Measurements from ENCODE around the gene LILRA2. TPM values are rescaled to one million over a fixed set of nuclear protein-coding genes. Genes with fewer than 3 reads are reported as not detected.
"Not testable (repeated sequence)": the region's sequence is repeated elsewhere in the genome, so short reads cannot be mapped to it uniquely, and the experiment has no call there.

LILRA2 gene
- total RNA-seq, 1 donor from 2014 or later, result not detected

- H3K27ac Mint-ChIP-seq (ENCODE audit: unreplicated experiment), result no peak overlapping the region
- no peak overlapping the region for H3K4me3 Mint-ChIP-seq (ENCODE audit: unreplicated experiment)
- TF ChIP-seq CTCF (IDR thresholded peaks at IDR 0.05; ENCODE audit: partially characterized antibody, unreplicated experiment), result no peak
- no peaks in the 10 kb centered on the region for H3K9me3 Mint-ChIP-seq (ENCODE audit: unreplicated experiment)
- DNase-seq, result no peak
- no peaks in the 10 kb centered on the region for H3K4me1 Mint-ChIP-seq (ENCODE audit: low read depth, unreplicated experiment)
- H3K36me3 Mint-ChIP-seq (ENCODE audit: unreplicated experiment), result no peaks in the 10 kb centered on the region
- peaks cover 2% of the 10 kb centered on the region for H3K27me3 Mint-ChIP-seq (ENCODE audit: unreplicated experiment)
These were observed 1.0 kb downstream of the LILRA2 start for GRCh38 chr19:54574527-54575056.

- not testable (repeated sequence) for H3K27ac Mint-ChIP-seq (ENCODE audit: unreplicated experiment); H3K4me3 Mint-ChIP-seq (ENCODE audit: unreplicated experiment); H3K9me3 Mint-ChIP-seq (ENCODE audit: unreplicated experiment); H3K27me3 Mint-ChIP-seq (ENCODE audit: unreplicated experiment); H3K4me1 Mint-ChIP-seq (ENCODE audit: low read depth, unreplicated experiment); H3K36me3 Mint-ChIP-seq (ENCODE audit: unreplicated experiment); DNase-seq
These were observed 1.6 kb downstream of the LILRA2 start for GRCh38 chr19:54575205-54575604.

- no peak for TF ChIP-seq CTCF (IDR thresholded peaks at IDR 0.05; ENCODE audit: partially characterized antibody, unreplicated experiment)
- no peaks in the 10 kb centered on the region for H3K36me3 Mint-ChIP-seq (ENCODE audit: unreplicated experiment)
- no peaks in the 10 kb centered on the region for H3K4me1 Mint-ChIP-seq (ENCODE audit: low read depth, unreplicated experiment)
- peaks cover 2% of the 10 kb centered on the region for H3K27me3 Mint-ChIP-seq (ENCODE audit: unreplicated experiment)
- no peak overlapping the region for H3K27ac Mint-ChIP-seq (ENCODE audit: unreplicated experiment)
- DNase-seq, result no peak
- H3K4me3 Mint-ChIP-seq (ENCODE audit: unreplicated experiment), result no peak overlapping the region
- H3K9me3 Mint-ChIP-seq (ENCODE audit: unreplicated experiment), result peaks cover 3% of the 10 kb centered on the region
These were observed 2.9 kb downstream of the LILRA2 start for GRCh38 chr19:54576411-54576976.

- DNase-seq, result no peak
- no peak for TF ChIP-seq CTCF (IDR thresholded peaks at IDR 0.05; ENCODE audit: partially characterized antibody, unreplicated experiment)
- no peak overlapping the region for H3K27ac Mint-ChIP-seq (ENCODE audit: unreplicated experiment)
- H3K4me3 Mint-ChIP-seq (ENCODE audit: unreplicated experiment), result no peak overlapping the region
- H3K4me1 Mint-ChIP-seq (ENCODE audit: low read depth, unreplicated experiment), result no peaks in the 10 kb centered on the region
- H3K36me3 Mint-ChIP-seq (ENCODE audit: unreplicated experiment), result peaks cover under 1% of the 10 kb centered on the region
- H3K9me3 Mint-ChIP-seq (ENCODE audit: unreplicated experiment), result peaks cover 3% of the 10 kb centered on the region
- H3K27me3 Mint-ChIP-seq (ENCODE audit: unreplicated experiment), result peaks cover 2% of the 10 kb centered on the region
These were observed 3.7 kb downstream of the LILRA2 start for GRCh38 chr19:54577334-54577733.

- DNase-seq; H3K27me3 Mint-ChIP-seq (ENCODE audit: unreplicated experiment); H3K9me3 Mint-ChIP-seq (ENCODE audit: unreplicated experiment); H3K27ac Mint-ChIP-seq (ENCODE audit: unreplicated experiment); H3K36me3 Mint-ChIP-seq (ENCODE audit: unreplicated experiment); H3K4me1 Mint-ChIP-seq (ENCODE audit: low read depth, unreplicated experiment); H3K4me3 Mint-ChIP-seq (ENCODE audit: unreplicated experiment): not testable (repeated sequence)
These were observed 4.7 kb downstream of the LILRA2 start for GRCh38 chr19:54578268-54578667.

GRCh38 chr19:54586397-54586796 is 12.8 kb downstream of the LILRA2 start:
- Mint-ChIP-seq H3K4me3 (ENCODE audit: unreplicated experiment) (no peak overlapping the region), H3K9me3 (ENCODE audit: unreplicated experiment) (peaks cover 12% of the 10 kb centered on the region), H3K27me3 (ENCODE audit: unreplicated experiment) (peaks cover 9% of the 10 kb centered on the region), H3K4me1 (ENCODE audit: low read depth, unreplicated experiment) (no peaks in the 10 kb centered on the region), H3K36me3 (ENCODE audit: unreplicated experiment) (peaks cover 10% of the 10 kb centered on the region), H3K27ac (ENCODE audit: unreplicated experiment) (no peak overlapping the region)
- TF ChIP-seq CTCF (IDR thresholded peaks at IDR 0.05; ENCODE audit: partially characterized antibody, unreplicated experiment), result no peak
- no peak for DNase-seq
